Cardiac fibroblast (primary cell): Measurements from ENCODE around the gene FAM240B.

Experiments
- DNase-seq, 2 donors: peaks; one replicate each; pipeline versions ENCODE4 v3.0.0 to v3.0.0-alpha.2; 2010; ENCODE audit warnings: low read depth in 2 of 2
- H3K4me3 ChIP-seq, 2 donors: replicated peaks in 1 of 2; 1 replicate in 1 of 2; 2 replicates in 1 of 2; pipeline ENCODE4 v1.5.1; 2011; ENCODE audit warnings: low read depth in 2 of 2, low read length in 2 of 2, mild to moderate bottlenecking in 2 of 2, moderate library complexity in 1 of 2
- TF ChIP-seq, protein P1 (sequence below): IDR thresholded peaks from one replicate; pipeline ENCODE4 v1.5.1; 2011; ENCODE audit warnings: low read depth, mild to moderate bottlenecking, low read length, inconsistent platforms

Gene FAM240B

DNA sequence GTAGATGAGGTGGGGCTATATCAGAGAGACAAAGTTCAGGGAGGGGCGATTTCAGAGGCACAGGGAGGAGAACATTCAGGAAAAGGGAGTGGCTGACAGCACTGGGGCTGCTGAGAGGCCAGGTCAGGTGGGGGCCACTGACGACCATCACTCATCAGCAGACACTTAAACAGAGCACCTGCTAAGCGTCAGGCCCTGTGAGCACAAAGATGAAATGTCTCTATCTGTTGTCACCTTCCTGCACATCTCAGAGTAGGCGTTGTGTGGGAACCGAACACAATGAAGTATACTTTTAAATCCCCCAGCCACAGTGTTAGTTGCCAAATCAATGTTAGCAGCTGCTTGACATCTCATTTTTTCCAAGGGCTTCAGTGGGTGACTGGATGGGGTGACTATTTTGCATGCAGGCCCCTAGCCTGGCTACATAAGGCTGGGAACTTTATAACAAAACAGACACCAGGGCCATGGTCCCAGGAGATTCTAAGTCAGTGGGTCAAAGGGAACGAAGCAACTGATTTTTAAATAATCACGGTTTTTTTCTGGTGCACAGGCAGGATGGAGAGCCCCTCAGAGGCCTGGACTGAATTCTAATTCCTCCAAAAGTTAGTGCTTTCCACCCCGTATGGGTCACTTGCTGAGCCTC, 68.4 kb downstream of the FAM240B start:
- no peak overlapping the region for H3K4me3 ChIP-seq
- no peak for DNase-seq
- TF ChIP-seq, protein P1, sequence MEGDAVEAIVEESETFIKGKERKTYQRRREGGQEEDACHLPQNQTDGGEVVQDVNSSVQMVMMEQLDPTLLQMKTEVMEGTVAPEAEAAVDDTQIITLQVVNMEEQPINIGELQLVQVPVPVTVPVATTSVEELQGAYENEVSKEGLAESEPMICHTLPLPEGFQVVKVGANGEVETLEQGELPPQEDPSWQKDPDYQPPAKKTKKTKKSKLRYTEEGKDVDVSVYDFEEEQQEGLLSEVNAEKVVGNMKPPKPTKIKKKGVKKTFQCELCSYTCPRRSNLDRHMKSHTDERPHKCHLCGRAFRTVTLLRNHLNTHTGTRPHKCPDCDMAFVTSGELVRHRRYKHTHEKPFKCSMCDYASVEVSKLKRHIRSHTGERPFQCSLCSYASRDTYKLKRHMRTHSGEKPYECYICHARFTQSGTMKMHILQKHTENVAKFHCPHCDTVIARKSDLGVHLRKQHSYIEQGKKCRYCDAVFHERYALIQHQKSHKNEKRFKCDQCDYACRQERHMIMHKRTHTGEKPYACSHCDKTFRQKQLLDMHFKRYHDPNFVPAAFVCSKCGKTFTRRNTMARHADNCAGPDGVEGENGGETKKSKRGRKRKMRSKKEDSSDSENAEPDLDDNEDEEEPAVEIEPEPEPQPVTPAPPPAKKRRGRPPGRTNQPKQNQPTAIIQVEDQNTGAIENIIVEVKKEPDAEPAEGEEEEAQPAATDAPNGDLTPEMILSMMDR: no peak

GRCh38 chr9:38650564-38650963, 69.4 kb downstream of the FAM240B start:
- TF ChIP-seq, protein P1: no peak
- DNase-seq: no peak
- H3K4me3 ChIP-seq: no peak overlapping the region

GRCh38 chr9:38649731-38650363, 70.1 kb downstream of the FAM240B start:
- no peak overlapping the region for H3K4me3 ChIP-seq
- TF ChIP-seq, protein P1: no peak
- no peak for DNase-seq

- TF ChIP-seq, protein P1: no peak
- no peak for DNase-seq
- H3K4me3 ChIP-seq: no peak overlapping the region
Observed at GRCh38 chr9:38644601-38645000, 75.3 kb downstream of the FAM240B start.
